Right renal cortex interstitium (tissue), 3 donors: Measurements from ENCODE around the gene GPC5. TPM values are rescaled to one million over a fixed set of nuclear protein-coding genes. Genes with fewer than 3 reads are reported as not detected.

Experiments used
- DNase-seq, 3 donors: peaks; one replicate each; pipeline ENCODE4 v3.0.0-alpha.2; 2013; ENCODE audit warnings: low read depth in 3 of 3, low spot score in 2 of 3
- polyA plus RNA-seq, 3 donors: library from polyadenylated mRNA; unstranded; fragments of 120-200 nt; gene quantifications; one replicate each; pipeline ENCODE4 v1.2.1, GENCODE V29; 2013; ENCODE audit not compliant: insufficient read length in 3 of 3

Gene GPC5
- polyA plus RNA-seq, 3 donors = 3.5 to 6.2 (median 4.8) TPM

- DNase-seq = no peak
Measured at GRCh38 chr13:91922969-91923592, 524.7 kb downstream of the GPC5 start.

DNA sequence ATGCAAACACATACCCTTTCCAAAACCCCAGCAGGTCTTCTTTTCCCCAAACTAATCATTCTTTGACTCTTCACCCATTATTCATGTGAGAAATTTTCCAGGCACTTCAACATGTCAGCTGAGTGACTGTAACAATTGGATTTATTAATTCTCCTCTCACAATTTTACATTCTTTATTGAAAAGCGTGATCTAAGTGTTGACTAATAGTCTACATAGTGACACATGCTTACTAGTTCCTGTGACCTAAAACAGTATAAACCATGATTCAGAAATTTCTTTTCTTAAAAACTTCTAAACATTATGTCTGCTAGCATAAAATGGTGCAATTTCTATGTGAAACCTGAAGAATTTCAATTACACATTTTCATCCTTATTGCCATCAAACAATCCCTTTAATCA, 532.3 kb downstream of the GPC5 start:
- no peak for DNase-seq

DNA sequence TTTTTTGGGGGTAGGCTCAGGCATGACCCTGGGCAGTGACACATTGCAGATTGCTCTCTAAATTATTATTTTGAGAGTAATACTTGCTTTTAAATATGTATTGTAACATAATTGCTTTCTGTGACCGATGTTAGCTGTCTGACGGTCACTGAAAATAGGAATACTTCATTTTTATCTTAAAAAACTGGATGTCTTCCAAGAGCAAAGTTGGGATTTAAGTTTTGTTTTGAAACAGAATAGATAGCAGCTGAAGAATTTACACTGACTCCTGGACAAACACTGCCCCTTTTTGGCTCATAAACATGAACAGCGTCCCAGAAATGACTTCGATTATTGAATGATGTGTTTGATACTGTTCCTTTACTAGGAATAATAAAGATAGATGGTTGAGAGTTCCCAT, 535.9 kb downstream of the GPC5 start:
- DNase-seq = no peak

GRCh38 chr13:91946498-91947070, 548.2 kb downstream of the GPC5 start:
- peak in 1 of 3 donors; percentile 13 for DNase-seq

DNA sequence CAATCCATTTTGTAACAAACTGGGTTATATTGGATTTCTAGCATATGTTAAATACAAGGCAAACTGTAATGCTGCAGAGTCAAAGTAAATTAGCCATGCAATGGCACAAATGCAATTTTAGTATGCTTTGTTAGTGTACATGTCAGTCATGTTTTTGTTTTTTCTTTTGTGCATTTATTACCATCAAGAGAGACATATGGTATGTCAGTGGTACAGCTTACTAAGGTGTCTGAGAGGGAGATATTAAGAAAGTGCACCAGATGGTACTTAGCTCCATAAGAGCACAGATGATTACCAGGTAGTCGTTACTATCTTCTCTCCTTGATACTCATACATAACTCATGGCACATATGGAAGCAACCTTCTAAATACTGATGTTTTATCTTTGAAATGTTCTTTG, 550.3 kb downstream of the GPC5 start:
- DNase-seq = no peak

DNA sequence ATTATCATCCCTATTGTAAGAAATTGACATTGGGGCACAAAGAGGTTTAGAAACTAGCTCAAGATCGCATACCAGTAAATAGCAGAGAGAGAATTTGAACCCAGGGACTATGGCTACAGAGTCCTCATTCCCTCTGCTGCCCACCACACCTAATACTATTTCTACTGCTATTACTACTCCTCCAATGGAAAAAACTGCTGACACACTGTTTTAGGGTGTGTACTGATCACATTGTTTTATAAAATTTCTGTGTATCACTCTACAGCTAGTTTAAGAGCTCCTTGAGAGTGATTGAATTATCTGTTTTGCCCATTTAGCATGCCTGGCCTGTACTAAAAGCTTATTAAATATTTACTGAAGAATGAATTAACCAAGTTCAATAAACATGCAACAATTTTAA, 552.4 kb downstream of the GPC5 start:
- no peak for DNase-seq

- DNase-seq = no peak
Measured at GRCh38 chr13:91955546-91956355, 557.3 kb downstream of the GPC5 start.

GRCh38 chr13:91960947-91961346, 562.5 kb downstream of the GPC5 start:
- no peak for DNase-seq

DNA sequence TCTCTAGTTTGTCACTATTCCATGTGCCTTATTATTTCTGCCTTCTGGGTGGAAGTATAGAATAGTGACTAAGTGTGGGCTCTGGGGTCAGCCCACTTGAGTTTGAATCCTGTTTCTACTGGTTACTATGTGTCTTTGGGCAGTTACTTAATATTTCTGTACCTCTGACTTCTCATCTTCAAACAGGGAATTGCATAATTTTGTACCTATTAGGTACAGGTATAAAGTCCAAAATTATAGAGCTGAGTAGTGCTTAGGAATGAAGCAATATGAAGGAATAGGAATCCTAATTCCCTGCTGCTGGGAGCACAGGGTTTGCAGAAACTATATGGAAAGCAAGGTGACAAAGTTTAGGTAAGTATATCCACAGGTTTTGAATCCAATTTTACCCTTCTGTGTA, 564.5 kb downstream of the GPC5 start:
- DNase-seq = no peak

DNA sequence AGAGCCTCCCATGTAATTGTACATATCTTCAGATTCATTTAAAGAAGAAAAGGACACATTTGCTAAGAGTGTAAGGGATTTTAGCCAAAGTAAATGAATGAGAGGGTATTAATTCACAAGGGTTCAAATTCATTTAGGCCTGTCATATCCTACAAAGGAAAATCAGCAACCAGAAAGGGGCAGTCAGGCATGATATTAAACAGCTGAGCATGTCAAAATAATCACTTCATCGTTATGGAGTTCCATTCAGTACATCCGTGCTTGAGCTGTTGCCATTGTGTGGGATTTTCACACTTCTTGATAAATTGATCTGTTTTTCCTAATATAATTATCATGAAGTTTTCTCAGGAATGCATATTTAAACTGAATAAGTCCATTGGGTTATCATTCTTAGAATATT, 567.1 kb downstream of the GPC5 start:
- no peak for DNase-seq

DNA sequence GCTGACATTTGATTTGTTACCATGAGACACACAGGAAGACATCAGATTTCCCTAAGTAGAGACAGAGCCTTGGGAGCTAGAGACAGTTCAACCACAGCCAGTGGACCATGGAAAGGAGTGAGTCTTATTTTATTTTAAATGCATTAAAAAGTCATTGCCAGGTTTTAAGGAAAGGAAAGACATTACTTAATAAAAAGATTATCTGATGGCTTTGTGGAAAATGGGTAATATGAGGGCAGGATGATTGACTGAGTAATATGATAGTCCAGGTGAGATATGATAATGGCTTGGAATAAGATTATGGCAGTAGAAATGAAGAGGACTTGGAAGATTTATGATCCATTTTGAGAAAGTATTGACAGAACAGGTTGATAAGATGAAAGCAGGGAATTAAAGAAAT, 580.1 kb downstream of the GPC5 start:
- no peak for DNase-seq

- peak in 1 of 3 donors; percentile 8 for DNase-seq
Measured at GRCh38 chr13:91986761-91987483, 588.5 kb downstream of the GPC5 start.

DNA sequence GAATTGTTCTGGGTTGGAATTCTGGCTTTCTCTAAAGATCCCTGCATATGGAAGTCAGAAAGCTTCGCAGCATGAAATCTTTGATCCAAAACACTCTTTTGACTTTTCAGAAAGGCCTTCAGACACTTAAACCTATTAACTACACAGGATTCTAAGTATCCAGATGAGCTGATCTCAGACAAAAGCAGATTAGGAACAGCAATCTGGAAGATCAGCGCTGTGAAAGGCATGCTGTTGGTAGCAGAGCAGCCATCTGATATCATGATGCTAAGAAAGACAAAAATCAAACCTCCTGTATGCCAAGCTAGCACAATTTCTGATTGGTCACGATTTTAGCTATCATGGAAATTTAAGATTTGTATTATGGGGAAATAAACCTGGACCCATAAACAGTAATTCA, 589.9 kb downstream of the GPC5 start:
- DNase-seq = no peak

DNA sequence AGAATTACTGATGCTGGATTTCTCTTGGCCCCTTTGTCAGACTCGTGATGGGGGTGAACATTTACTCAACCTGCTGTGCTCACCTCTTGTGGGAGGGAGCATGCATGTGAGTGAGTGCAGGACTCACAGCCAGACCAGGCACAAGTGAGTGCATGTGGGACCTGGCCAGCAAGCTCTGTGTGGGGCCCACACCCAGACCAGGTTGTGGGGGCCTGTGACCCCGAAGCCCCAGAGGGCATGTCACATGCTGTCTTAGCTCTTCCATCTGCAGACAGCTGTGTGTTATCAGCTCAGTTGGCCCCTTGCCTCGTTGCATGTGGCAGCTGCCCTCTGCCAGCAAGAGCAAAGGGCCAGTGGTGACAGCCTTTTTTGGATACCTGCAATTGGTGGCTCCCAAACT, 614.4 kb downstream of the GPC5 start:
- no peak for DNase-seq

GRCh38 chr13:92017737-92018136, 619.3 kb downstream of the GPC5 start:
- no peak for DNase-seq

DNA sequence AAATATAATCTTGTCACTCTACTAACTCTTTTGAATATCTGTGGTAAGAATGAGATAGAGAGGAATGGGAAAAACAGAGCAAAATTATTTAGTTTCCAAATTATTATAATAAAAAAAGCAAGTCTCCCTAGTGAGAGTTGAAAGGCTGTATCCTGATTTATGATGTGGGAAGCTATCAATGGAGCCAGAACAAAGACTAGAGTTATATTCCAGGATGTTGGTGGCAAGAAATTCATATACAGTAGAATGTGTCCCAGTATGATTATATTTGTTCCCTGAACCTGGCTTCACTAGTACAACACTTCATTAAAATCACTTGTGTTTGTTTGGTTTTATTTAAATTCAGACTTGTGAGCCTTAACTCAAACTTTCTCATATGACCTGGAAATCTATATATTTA, 630.3 kb downstream of the GPC5 start:
- DNase-seq = no peak

DNA sequence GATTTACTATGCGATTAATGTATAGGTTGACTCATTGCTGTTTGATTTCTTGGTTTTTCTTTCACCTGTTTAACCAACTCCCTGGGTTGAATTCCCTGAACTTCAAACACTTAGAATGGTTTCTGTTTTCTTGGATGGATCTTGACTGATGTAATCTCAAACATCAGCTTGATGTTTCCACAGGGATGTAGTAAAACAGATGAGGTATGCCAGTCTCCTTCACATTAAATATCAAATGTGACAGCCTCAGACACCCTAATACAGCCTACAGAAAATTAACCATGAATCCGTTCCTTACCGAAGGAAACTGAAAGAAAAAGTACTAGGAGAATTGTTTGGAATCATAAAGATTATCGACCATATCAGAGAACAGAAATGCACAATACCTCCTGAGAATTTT, 631.2 kb downstream of the GPC5 start:
- DNase-seq = no peak

- DNase-seq = no peak
Measured at GRCh38 chr13:92038905-92039304, 640.5 kb downstream of the GPC5 start.

DNA sequence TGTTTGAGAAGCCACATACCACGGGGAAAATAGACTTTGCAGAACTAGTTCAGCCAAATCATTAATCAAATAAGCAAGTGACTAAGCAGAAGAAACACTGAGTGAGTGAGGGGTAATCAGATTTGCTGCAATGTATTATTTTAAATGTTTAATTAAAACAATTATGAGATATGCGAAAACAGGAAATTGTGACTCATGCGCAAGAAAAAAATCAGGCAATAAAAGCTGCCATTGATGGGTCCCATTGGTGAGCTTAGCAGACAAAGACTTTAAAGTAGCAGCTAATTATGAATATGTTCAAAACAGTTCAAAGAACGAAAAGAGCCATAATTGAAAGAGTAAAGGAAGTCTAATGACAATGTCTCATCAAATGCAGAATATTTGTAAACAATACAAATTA, 644.1 kb downstream of the GPC5 start:
- no peak for DNase-seq

GRCh38 chr13:92044351-92044750, 645.9 kb downstream of the GPC5 start:
- DNase-seq = no peak

DNA sequence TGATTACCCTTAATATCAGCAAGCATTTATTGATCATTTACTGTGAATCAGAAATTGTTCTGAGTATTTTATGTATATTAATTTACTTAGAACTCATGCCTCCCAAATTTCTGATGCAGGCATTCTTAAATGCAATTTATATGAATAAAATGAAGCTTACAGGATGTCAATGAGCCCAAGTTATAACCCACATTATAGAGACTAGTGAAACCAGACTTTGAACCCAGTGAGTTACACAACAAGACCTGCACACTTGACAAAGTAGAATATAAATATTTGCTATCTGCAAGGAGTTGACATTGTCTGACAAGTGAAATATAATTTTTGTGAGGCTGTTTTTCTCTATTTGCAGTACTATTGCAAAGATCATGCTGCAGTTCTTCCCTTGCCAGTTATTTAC, 656.0 kb downstream of the GPC5 start:
- DNase-seq = no peak
